HG03565 (cell line): ENCODE results near the gene GJC1.
"Not testable (repeated sequence)": the region's sequence is repeated elsewhere in the genome, so short reads cannot be mapped to it uniquely, and the experiment has no call there.

Experiments
- ATAC-seq: cut with Tn5 transposase; IDR thresholded peaks from one replicate; pipeline ENCODE4 v1.9.1; 2021; ENCODE audit warnings: mild to moderate bottlenecking, moderate library complexity; ENCODE audit not compliant: unreplicated experiment

Gene GJC1

DNA sequence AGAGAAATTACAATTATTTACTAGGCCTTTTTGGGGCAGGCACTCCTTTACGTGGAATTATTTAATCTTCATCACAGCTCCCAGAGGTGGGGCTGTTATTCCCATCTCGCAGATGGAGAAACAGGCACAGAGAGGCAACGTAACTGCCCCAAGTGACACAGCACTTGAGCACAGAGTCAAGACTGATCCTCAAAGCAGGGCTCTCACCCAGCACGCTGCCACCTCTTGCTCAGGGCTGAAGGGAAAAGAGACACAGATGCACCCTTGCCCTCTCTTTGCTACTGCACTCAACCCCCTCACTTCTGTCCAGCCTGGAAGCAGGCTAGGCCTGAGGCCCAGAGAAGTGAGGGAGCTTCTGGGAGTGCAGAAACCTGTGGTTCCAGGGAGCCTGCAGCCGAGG lies 66.9 kb downstream of the GJC1 start:
- ATAC-seq: no peak

- no peak for ATAC-seq
Observed at GRCh38 chr17:44761932-44762810, 67.9 kb downstream of the GJC1 start.

GRCh38 chr17:44760474-44761308 lies 69.4 kb downstream of the GJC1 start:
- ATAC-seq: no peak

DNA sequence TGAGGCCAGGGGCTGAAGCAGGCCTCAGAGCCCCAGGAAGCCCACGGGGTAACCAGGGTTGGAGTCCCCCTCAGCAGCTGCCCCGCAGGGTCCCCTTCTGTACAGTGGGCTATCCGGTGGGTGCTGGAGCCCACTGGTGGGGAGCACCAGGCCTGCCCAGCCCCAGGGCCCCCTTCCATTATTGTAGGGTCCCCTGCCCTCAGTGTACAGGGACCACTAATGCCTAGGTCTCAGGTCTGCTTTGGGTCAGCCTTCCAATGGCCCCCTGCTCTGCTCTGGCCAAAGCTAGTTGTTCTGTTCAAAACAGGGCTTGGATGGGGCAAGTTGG lies 70.2 kb downstream of the GJC1 start:
- no peak for ATAC-seq

DNA sequence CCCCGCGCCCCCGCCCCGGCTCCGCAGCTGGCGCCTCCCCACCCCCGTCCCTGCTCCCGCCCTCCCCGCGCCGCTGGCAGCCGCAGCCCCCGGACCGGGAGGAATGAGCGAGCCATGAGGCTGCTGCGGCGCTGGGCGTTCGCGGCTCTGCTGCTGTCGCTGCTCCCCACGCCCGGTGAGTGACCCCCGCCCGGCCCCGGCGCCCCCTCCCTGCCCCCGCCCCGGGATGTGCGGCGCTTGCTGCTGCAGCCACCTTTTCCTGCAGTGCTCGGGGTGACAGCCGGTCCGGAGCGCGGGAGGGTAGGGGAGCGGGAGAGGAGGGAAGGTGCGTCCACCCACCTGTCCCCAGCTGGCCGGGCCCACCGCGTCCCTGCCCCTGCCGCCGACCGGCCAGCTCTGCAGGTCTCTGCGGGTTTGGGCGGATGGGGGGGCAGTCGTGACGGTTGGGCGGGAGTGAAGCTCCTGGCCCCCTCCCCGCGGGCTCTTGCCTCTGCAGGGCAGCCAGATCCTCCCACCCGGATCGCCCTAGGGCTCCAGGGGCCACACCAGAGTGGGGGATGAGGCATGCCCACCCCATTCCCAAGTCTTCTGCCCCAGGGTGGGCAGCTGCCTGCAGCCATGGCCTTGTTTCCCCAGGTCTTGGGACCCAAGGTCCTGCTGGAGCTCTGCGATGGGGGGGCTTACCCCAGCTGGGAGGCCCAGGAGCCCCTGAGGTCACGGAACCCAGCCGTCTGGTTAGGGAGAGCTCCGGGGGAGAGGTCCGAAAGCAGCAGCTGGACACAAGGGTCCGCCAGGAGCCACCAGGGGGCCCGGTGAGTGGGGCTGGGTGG lies 70.8 kb downstream of the GJC1 start:
- no peak for ATAC-seq

DNA sequence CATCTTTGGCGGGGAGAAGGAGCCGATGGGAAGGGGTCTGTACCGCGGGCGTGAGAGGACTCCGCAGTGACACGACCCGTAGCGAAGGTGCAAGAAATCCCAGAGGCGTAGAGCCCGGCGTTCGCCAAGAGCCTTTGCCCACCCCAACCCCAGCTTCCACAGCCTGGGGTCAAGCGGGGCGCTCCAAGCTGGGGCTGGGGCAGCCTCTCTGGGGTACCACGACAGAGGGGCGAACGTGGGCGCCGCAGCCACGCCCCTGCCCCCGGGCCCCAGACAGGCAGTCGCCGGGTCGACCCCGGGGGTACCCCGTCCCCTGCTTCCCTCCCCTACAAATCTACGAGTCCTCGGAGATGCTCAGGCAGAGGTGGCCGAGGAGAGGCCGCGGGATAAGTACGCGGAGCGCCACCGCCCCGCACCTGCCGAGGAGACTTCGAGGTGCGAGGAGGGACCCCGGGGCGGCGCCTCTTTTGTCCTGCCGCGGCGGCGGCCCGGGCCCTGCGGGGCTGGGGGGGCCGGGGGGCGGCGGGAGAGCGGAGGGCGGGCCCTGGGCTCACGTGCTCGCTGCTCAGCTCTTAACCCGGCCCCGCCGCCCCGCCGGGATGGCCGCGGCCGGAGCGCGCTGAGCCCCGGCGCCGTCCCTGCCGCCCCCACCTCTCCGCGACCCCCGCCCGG lies 71.5 kb downstream of the GJC1 start, which contains the start of gene ADAM11:
Gene ADAM11, plus strand, starts transcription at position 575 of the 672 bp plus-strand sequence. CDS start 212 bp downstream, outside the sequence.
- no peak for ATAC-seq

- no peak for ATAC-seq
Observed at GRCh38 chr17:44757918-44758413, 72.1 kb downstream of the GJC1 start.

GRCh38 chr17:44757045-44757917 lies 72.8 kb downstream of the GJC1 start:
- ATAC-seq: no peak

GRCh38 chr17:44755180-44755579 lies 74.9 kb downstream of the GJC1 start:
- ATAC-seq: not testable (repeated sequence)

- ATAC-seq: no peak
Observed at GRCh38 chr17:44754276-44754675, 75.8 kb downstream of the GJC1 start.

DNA sequence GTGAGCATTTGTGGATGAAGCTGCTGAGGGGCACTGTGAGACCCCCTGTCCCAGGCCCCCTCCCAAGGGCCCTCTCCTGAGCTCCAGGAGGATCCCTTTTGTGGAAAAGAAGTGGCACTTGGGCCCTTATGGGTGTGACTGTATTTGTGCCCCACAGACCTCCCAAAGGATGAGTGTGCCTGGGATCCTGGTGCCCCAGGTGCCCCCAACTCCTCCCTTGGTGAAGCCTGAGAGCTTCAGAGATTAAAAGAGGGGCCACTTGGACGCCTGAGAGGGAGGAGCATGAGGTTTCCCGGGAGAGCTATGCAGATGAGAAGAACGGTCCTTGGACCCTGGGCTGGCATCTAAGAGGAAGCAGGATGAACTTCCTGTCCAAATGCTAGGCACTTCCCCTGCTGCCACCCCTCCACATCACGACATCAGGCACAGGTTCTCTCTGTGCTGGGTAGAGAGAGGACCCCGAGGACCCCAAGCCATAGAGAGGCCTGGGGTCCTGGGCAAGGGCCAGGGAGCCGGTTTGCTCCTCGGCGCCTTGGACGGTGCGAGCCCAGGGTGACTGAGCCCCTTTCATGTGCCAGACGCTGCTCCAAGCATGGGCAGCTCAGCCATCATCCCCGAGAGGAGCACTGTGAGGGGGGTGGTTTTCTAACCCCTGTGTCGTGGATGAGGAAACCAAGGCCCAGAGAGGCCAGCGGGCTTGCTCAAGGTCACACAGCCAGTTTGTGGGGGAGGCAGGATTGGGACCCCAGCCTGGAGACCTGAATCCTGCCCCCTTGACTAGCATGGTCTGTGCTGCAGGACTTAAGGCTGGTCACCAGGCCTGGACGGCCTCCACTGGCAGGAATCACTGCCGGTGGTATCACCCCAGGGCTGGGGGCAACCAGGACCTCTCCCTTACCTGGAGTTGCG lies 76.9 kb downstream of the GJC1 start:
- no peak for ATAC-seq

- ATAC-seq: no peak
Observed at GRCh38 chr17:44751806-44752205, 78.3 kb downstream of the GJC1 start.

GRCh38 chr17:44751331-44751730 lies 78.8 kb downstream of the GJC1 start:
- no peak for ATAC-seq

DNA sequence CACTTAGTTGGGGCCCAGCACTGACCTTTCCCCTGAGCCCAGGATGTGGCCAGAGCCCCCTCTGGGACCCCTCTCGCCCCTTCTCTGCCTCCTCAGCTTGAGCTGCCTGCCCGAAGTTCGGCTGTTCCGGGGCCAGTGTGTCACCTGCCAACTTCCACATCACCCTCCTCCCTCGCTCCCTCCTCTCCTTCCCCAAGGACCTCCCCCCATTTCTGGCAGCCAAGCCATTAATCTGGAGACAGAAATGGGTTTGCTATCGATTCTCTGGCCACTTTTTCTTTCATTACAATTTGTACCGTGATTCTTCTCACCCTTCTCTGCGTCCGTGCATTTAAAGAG lies 80.1 kb downstream of the GJC1 start:
- ATAC-seq: no peak

- no peak for ATAC-seq
Observed at GRCh38 chr17:44749076-44749979, 80.8 kb downstream of the GJC1 start.
